Activated naive CD8-positive, alpha-beta T cell (primary cell): ENCODE data around the gene PKNOX1.
"Not testable (repeated sequence)": the region's sequence is repeated elsewhere in the genome, so short reads cannot be mapped to it uniquely, and the experiment has no call there.

ENCODE experiments used
- H3K27ac Mint-ChIP-seq: one replicate; pipeline ENCODE4 v1.8.0; 2021; ENCODE audit warnings: mixed read lengths
- H3K27me3 Mint-ChIP-seq: one replicate; pipeline ENCODE4 v1.8.0; 2021; ENCODE audit warnings: mixed read lengths
- H3K36me3 Mint-ChIP-seq: one replicate; pipeline ENCODE4 v1.8.0; 2021; ENCODE audit warnings: mixed read lengths
- H3K4me1 Mint-ChIP-seq: one replicate; pipeline ENCODE4 v1.8.0; 2021; ENCODE audit warnings: low read depth, mixed read lengths
- H3K4me3 Mint-ChIP-seq: one replicate; pipeline ENCODE4 v1.8.0; 2021; ENCODE audit warnings: mild to moderate bottlenecking, mixed read lengths
- H3K9me3 Mint-ChIP-seq: one replicate; pipeline ENCODE4 v1.8.0; 2021; ENCODE audit warnings: low read depth, mixed read lengths

PKNOX1 gene, protein sequence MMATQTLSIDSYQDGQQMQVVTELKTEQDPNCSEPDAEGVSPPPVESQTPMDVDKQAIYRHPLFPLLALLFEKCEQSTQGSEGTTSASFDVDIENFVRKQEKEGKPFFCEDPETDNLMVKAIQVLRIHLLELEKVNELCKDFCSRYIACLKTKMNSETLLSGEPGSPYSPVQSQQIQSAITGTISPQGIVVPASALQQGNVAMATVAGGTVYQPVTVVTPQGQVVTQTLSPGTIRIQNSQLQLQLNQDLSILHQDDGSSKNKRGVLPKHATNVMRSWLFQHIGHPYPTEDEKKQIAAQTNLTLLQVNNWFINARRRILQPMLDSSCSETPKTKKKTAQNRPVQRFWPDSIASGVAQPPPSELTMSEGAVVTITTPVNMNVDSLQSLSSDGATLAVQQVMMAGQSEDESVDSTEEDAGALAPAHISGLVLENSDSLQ

GRCh38 chr21:42973991-42974831 is at the start of gene PKNOX1:
TSS of gene PKNOX1 (plus strand) at chr21:42974562. CDS start at chr21:43004382, 29,820 bp downstream.
- H3K27ac Mint-ChIP-seq = peak within 1 kb of the TSS; percentile 93

DNA sequence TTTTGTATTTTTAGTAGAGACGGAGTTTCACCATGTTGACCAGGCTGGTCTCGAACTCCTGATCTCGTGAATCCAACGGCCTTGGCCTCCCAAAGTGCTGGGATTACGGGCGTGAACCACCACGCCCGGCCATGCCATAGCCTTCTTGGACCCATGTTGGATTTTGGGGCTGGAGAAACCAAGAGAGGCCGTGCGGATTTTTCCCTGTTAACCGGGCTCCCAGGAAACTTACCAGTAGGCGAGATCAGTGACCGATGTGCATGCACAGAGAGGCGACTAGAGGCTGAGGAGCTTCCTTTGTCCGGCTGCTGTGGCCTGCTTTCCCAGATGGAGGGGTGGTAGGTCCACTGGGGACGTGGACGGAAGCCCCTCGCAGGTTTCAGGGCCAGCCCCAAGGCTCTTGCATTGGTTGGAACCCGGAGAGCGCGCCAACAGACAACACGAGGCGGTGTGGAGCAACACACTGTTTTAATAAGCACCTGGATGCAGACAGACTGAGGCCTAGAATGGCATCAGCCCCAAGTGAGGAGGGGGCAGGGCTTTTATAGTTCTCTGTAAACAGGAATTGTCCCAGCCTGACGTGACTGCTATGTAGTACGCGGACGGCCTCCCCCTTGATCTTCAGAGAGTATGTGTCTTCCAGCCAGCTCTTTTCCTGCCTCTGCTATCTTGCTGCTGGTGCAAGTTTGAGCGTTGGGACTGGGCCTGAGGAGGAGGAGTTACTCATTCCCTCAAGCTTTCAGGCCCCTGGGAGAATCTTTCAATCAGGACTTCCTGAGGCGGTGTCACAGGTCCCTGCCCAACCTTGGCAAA is 49.0 kb upstream of the PKNOX1 start, which contains the start of gene ERVH48-1:
TSS of gene ERVH48-1 (minus strand) at position 517 of the 813 bp plus-strand sequence. CDS start 6,624 bp downstream, outside the sequence.
- Mint-ChIP-seq H3K4me3 (no peak within 1 kb of the TSS), H3K36me3 (no peaks in the 10 kb centered on the region), H3K9me3 (no peaks in the 10 kb centered on the region), H3K27me3 (no peaks in the 10 kb centered on the region), H3K4me1 (peaks cover 18% of the 10 kb centered on the region), H3K27ac (no peak within 1 kb of the TSS)

More at GRCh38 chr21:42973991-42974831, at the start of gene PKNOX1:
- Mint-ChIP-seq H3K4me3 (peak within 1 kb of the TSS; percentile 88), H3K9me3 (no peaks in the 10 kb centered on the region), H3K36me3 (peaks cover 3% of the 10 kb centered on the region), H3K27me3 (no peaks in the 10 kb centered on the region), H3K4me1 (peaks cover 26% of the 10 kb centered on the region)

GRCh38 chr21:42927474-42928200 is 46.7 kb upstream of the PKNOX1 start:
- H3K36me3 Mint-ChIP-seq, H3K4me3 Mint-ChIP-seq, H3K27ac Mint-ChIP-seq, H3K27me3 Mint-ChIP-seq, H3K9me3 Mint-ChIP-seq: not testable (repeated sequence)
- peaks cover 18% of the 10 kb centered on the region for H3K4me1 Mint-ChIP-seq

GRCh38 chr21:42929969-42930368 is 44.4 kb upstream of the PKNOX1 start:
- no peak overlapping the region for H3K4me3 Mint-ChIP-seq
- no peaks in the 10 kb centered on the region for H3K9me3 Mint-ChIP-seq
- no peak overlapping the region for H3K27ac Mint-ChIP-seq
- H3K27me3 Mint-ChIP-seq = no peaks in the 10 kb centered on the region
- no peaks in the 10 kb centered on the region for H3K36me3 Mint-ChIP-seq
- H3K4me1 Mint-ChIP-seq = peaks cover 3% of the 10 kb centered on the region

GRCh38 chr21:42931560-42932235 is 42.7 kb upstream of the PKNOX1 start:
- Mint-ChIP-seq H3K27me3 (no peaks in the 10 kb centered on the region), H3K9me3 (no peaks in the 10 kb centered on the region), H3K4me1 (no peaks in the 10 kb centered on the region), H3K36me3 (no peaks in the 10 kb centered on the region), H3K27ac (no peak overlapping the region), H3K4me3 (no peak overlapping the region)

GRCh38 chr21:42932378-42933136 is 41.8 kb upstream of the PKNOX1 start:
- H3K9me3 Mint-ChIP-seq, H3K27me3 Mint-ChIP-seq, H3K4me3 Mint-ChIP-seq, H3K4me1 Mint-ChIP-seq, H3K27ac Mint-ChIP-seq, H3K36me3 Mint-ChIP-seq: not testable (repeated sequence)

- H3K9me3 Mint-ChIP-seq, H3K27me3 Mint-ChIP-seq, H3K4me3 Mint-ChIP-seq, H3K4me1 Mint-ChIP-seq, H3K27ac Mint-ChIP-seq, H3K36me3 Mint-ChIP-seq: not testable (repeated sequence)
Measured at GRCh38 chr21:42933137-42933970, 41.0 kb upstream of the PKNOX1 start.

DNA sequence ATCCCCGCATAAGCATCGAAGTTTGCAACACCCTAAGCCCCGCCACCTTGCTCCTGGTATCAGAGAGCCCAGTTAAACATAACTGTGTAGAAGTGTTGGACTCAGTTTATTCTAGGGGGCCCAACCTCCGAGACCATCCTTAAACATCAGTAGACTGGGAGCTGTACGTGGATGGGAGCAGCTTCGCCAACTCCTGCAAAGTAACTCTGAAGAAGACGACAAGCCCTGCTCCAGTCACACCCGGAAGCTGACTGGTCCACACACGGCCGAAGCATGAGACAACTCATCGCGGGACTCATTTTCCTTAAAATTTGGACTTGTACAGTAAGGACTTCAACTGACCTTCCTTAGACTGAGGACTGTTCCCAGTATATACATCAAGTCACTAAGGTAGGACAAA is 40.4 kb upstream of the PKNOX1 start:
- H3K4me1 Mint-ChIP-seq, H3K36me3 Mint-ChIP-seq, H3K4me3 Mint-ChIP-seq, H3K27me3 Mint-ChIP-seq, H3K27ac Mint-ChIP-seq, H3K9me3 Mint-ChIP-seq: not testable (repeated sequence)

GRCh38 chr21:42936360-42936759 is 38.0 kb upstream of the PKNOX1 start:
- not testable (repeated sequence) for H3K4me1 Mint-ChIP-seq, H3K9me3 Mint-ChIP-seq, H3K27me3 Mint-ChIP-seq, H3K4me3 Mint-ChIP-seq, H3K36me3 Mint-ChIP-seq, H3K27ac Mint-ChIP-seq

DNA sequence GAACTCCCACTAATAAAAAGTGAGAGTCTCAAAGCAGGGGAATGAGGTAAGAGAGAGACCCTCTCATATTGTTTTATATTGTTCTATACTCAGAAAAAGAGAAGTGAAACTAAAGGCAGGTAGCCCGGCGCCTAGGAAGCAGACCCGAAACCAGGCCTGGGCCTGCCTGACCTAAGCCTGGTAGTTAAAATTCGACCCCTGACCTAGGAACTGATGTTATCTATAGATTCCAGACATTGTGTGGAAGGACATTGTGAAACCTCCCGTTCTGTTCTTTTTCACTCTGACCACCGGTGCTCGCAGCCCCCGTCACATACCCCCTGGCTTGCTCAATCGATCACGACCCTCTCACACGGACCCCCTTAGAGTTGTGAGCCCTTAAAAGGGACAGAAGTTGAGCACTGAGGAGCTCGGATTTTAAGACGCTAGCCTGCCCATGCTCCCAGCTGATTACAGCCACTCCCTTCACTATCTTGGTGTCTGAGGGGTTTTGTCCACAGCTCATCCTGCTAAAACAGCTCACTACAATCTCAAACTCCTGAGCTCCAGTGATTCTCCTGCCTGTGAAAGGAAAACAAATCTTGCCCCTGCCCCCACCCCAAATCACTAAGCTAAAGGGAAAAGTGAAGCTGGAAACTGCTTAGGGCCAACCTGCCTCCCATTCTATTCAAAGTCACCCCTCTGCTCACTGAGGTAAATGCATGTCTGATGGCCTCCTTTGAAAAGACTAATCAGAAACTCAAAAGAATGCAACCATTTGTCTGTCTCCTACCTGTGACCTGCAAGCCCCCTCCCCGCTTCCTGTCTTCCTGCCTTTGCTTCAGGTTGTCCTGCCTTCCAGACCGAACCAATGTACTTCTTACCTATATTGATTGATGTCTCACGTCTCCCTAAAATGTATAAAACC is 37.1 kb upstream of the PKNOX1 start:
- H3K36me3 Mint-ChIP-seq, H3K4me1 Mint-ChIP-seq: not testable (repeated sequence)

GRCh38 chr21:42937960-42938605 is 36.3 kb upstream of the PKNOX1 start:
- H3K4me3 Mint-ChIP-seq = no peak overlapping the region
- H3K27ac Mint-ChIP-seq = no peak overlapping the region
- H3K27me3 Mint-ChIP-seq = no peaks in the 10 kb centered on the region
- no peaks in the 10 kb centered on the region for H3K4me1 Mint-ChIP-seq
- H3K9me3 Mint-ChIP-seq = no peaks in the 10 kb centered on the region
- H3K36me3 Mint-ChIP-seq = no peaks in the 10 kb centered on the region

More for the DNA sequence above, 37.1 kb upstream of the PKNOX1 start:
- not testable (repeated sequence) for H3K27ac Mint-ChIP-seq, H3K4me3 Mint-ChIP-seq, H3K27me3 Mint-ChIP-seq, H3K9me3 Mint-ChIP-seq
